HepG2 (cell line): ENCODE results near the gene ARFGEF3. TPM values are rescaled to one million over a fixed set of nuclear protein-coding genes. Genes with fewer than 3 reads are reported as not detected.
A peak's percentile ranks its signal among the peaks of the same experiment; 100 is the strongest.

Experiments used
- ARID3A ChIP-seq: IDR thresholded peaks from 2 replicates; pipeline ENCODE4 v1.6.1; 2012; ENCODE audit warnings: low read depth, low read length, improper control_type of control experiment
- CEBPZ ChIP-seq: IDR thresholded peaks from 2 replicates; pipeline ENCODE4 v1.6.1; 2012; ENCODE audit warnings: low read length, improper control_type of control experiment
- EEA1 ChIP-seq: sonication (generic); formaldehyde crosslinking; IDR thresholded peaks from 2 replicates; pipeline ENCODE4 v1.5.1; 2020; ENCODE audit warnings: mild to moderate bottlenecking, missing genetic modification reagents, borderline replicate concordance
- HDAC1 ChIP-seq: sonication (generic); formaldehyde crosslinking; IDR thresholded peaks from 2 replicates; pipeline ENCODE4 v1.5.1; 2020; ENCODE audit warnings: mild to moderate bottlenecking, missing genetic modification reagents
- JARID2 ChIP-seq: sonication (generic); formaldehyde crosslinking; IDR thresholded peaks from 2 replicates; pipeline ENCODE4 v1.8.1; 2023; ENCODE audit warnings: missing genetic modification reagents, inconsistent platforms; ENCODE audit not compliant: insufficient replicate concordance
- ZKSCAN1 ChIP-seq: fragments of 150-350 bp; IDR thresholded peaks from 2 replicates; pipeline ENCODE4 v1.6.1; 2014; ENCODE audit warnings: low read length
- ZNF432 ChIP-seq: sonication (generic); formaldehyde crosslinking; IDR thresholded peaks from 2 replicates; pipeline ENCODE4 v1.5.0; 2020; ENCODE audit warnings: missing genetic modification reagents, mild to moderate bottlenecking, borderline replicate concordance
- ZNF619 ChIP-seq: sonication (generic); formaldehyde crosslinking; IDR thresholded peaks from 2 replicates; pipeline ENCODE4 v1.4.0; 2020; ENCODE audit warnings: mild to moderate bottlenecking, missing genetic modification reagents
- ZNF792 ChIP-seq: IDR thresholded peaks from 2 replicates; pipeline ENCODE4 v1.6.1; 2016
- polyA plus RNA-seq, 8 experiments: library from polyadenylated mRNA; depleted of rRNA in 3 of 8; stranded (reverse) in 7 of 8; unstranded in 1 of 8; fragments of >200 nt; fragmentation: Illumina TruSeq in 4 of 8; extraction: Trizol in 4 of 8; gene quantifications; 2 replicates each; pipeline versions ENCODE4 v1.2.1 to v1.2.3, GENCODE V29; 2011 to 2016; ENCODE audit warnings: low read depth in 4 of 8, missing spikeins in 1 of 8, mixed read lengths in 1 of 8; ENCODE audit not compliant: insufficient read depth in 1 of 8
- total RNA-seq, 5 experiments: library from RNA; depleted of rRNA; stranded (reverse); fragments of >200 nt; fragmentation: Illumina TruSeq; extraction: Trizol; gene quantifications; 2 replicates each; pipeline ENCODE4 v1.2.3, GENCODE V29; 2016; ENCODE audit warnings: low read depth in 1 of 5
- TF ChIP-seq, protein P1 (sequence below): IDR thresholded peaks from 2 replicates; pipeline ENCODE4 v1.6.1; 2016; ENCODE audit warnings: low read depth, missing genetic modification reagents, missing compliant biosample characterization
- TF ChIP-seq, protein P2 (sequence below): sonication (generic); formaldehyde crosslinking; IDR thresholded peaks from 2 replicates; pipeline ENCODE4 v1.4.0; 2020; ENCODE audit warnings: mild to moderate bottlenecking, low read depth, missing genetic modification reagents
- TF ChIP-seq, protein P3 (sequence below): sonication (generic); formaldehyde crosslinking; IDR thresholded peaks from 2 replicates; pipeline ENCODE4 v1.5.0; 2020; ENCODE audit warnings: missing genetic modification reagents
- TF ChIP-seq, protein P4 (sequence below): sonication (generic); formaldehyde crosslinking; IDR thresholded peaks from 2 replicates; pipeline ENCODE4 v1.4.0; 2020; ENCODE audit warnings: mild to moderate bottlenecking, missing genetic modification reagents

ARFGEF3 gene
- total and polyA plus RNA-seq, 2 of the 13 experiments (the other 11 are each of a cell fraction or from before 2014, with no cell fraction given), result 0.60 to 2.6 TPM

GRCh38 chr6:138287144-138287955 lies 125.6 kb downstream of the ARFGEF3 start (continued):
- TF ChIP-seq CEBPZ (no peak), HDAC1 (CRISPR knock-in tag) (no peak), ARID3A (no peak), EEA1 (no peak), ZNF432 (CRISPR knock-in tag) (no peak), ZNF619 (CRISPR knock-in tag) (no peak), ZKSCAN1 (no peak), ZNF792 (CRISPR knock-in tag) (no peak), JARID2 (CRISPR knock-in tag) (peak; percentile 41)
- TF ChIP-seq, protein P1, sequence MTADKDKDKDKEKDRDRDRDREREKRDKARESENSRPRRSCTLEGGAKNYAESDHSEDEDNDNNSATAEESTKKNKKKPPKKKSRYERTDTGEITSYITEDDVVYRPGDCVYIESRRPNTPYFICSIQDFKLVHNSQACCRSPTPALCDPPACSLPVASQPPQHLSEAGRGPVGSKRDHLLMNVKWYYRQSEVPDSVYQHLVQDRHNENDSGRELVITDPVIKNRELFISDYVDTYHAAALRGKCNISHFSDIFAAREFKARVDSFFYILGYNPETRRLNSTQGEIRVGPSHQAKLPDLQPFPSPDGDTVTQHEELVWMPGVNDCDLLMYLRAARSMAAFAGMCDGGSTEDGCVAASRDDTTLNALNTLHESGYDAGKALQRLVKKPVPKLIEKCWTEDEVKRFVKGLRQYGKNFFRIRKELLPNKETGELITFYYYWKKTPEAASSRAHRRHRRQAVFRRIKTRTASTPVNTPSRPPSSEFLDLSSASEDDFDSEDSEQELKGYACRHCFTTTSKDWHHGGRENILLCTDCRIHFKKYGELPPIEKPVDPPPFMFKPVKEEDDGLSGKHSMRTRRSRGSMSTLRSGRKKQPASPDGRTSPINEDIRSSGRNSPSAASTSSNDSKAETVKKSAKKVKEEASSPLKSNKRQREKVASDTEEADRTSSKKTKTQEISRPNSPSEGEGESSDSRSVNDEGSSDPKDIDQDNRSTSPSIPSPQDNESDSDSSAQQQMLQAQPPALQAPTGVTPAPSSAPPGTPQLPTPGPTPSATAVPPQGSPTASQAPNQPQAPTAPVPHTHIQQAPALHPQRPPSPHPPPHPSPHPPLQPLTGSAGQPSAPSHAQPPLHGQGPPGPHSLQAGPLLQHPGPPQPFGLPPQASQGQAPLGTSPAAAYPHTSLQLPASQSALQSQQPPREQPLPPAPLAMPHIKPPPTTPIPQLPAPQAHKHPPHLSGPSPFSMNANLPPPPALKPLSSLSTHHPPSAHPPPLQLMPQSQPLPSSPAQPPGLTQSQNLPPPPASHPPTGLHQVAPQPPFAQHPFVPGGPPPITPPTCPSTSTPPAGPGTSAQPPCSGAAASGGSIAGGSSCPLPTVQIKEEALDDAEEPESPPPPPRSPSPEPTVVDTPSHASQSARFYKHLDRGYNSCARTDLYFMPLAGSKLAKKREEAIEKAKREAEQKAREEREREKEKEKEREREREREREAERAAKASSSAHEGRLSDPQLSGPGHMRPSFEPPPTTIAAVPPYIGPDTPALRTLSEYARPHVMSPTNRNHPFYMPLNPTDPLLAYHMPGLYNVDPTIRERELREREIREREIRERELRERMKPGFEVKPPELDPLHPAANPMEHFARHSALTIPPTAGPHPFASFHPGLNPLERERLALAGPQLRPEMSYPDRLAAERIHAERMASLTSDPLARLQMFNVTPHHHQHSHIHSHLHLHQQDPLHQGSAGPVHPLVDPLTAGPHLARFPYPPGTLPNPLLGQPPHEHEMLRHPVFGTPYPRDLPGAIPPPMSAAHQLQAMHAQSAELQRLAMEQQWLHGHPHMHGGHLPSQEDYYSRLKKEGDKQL, result no peak
- TF ChIP-seq, protein P2, sequence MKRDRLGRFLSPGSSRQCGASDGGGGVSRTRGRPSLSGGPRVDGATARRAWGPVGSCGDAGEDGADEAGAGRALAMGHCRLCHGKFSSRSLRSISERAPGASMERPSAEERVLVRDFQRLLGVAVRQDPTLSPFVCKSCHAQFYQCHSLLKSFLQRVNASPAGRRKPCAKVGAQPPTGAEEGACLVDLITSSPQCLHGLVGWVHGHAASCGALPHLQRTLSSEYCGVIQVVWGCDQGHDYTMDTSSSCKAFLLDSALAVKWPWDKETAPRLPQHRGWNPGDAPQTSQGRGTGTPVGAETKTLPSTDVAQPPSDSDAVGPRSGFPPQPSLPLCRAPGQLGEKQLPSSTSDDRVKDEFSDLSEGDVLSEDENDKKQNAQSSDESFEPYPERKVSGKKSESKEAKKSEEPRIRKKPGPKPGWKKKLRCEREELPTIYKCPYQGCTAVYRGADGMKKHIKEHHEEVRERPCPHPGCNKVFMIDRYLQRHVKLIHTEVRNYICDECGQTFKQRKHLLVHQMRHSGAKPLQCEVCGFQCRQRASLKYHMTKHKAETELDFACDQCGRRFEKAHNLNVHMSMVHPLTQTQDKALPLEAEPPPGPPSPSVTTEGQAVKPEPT, result no peak
- TF ChIP-seq, protein P3, sequence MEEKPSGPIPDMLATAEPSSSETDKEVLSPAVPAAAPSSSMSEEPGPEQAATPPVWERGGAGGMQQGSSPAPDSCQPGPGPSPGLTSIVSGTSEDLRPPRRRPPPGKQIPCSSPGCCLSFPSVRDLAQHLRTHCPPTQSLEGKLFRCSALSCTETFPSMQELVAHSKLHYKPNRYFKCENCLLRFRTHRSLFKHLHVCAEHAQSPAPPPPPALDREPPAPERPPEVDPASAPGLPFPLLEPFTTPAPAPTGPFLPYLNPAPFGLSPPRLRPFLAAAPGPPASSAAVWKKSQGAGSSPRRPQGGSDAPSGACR (CRISPR knock-in tag), result no peak
- TF ChIP-seq, protein P4, sequence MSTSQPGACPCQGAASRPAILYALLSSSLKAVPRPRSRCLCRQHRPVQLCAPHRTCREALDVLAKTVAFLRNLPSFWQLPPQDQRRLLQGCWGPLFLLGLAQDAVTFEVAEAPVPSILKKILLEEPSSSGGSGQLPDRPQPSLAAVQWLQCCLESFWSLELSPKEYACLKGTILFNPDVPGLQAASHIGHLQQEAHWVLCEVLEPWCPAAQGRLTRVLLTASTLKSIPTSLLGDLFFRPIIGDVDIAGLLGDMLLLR, result no peak
